Measurements from ENCODE around the gene TCP10L.

DNA sequence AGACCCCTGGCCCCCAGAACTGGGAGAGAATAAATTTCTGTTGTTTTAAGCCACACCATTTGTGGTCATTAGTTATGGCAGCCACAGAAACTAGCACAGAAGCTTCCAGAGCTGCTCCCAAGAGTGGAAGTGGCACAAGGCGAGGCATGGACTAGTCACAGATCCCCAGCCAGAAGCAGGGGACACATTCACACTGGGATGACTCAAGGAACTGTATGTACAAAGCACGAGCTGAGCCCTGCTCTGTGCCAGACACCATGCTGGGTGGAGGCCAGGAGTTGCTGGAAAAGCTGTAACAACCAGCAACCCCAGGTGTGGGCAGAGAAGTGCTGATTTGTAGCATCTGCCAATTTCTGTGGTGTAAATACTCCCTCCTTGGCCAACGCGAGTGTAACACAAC is 55.6 kb downstream of the TCP10L start:
- TF ChIP-seq POLR2A (IDR thresholded peaks at IDR 0.05; ENCODE audit: low read depth, low read length) (no peak), POLR2AphosphoS5 (IDR thresholded peaks at IDR 0.05; ENCODE audit: low read depth, low read length) (no peak)
